NAMALWA (cell line): ENCODE data around the gene RALGAPA1.
"Not testable (repeated sequence)": the region's sequence is repeated elsewhere in the genome, so short reads cannot be mapped to it uniquely, and the experiment has no call there.

ENCODE experiments used
- DNase-seq: peaks from one replicate; pipeline ENCODE4 v3.0.0-alpha.2; 2015; ENCODE audit warnings: low spot score

The RALGAPA1 gene

GRCh38 chr14:35696575-35696974 is 112.5 kb downstream of the RALGAPA1 start:
- DNase-seq: no peak

GRCh38 chr14:35696119-35696518 is 113.0 kb downstream of the RALGAPA1 start:
- no peak for DNase-seq

- no peak for DNase-seq
These were observed 113.4 kb downstream of the RALGAPA1 start for GRCh38 chr14:35695647-35696046.

GRCh38 chr14:35695072-35695471 is 114.0 kb downstream of the RALGAPA1 start:
- no peak for DNase-seq

- DNase-seq: no peak
These were observed 120.1 kb downstream of the RALGAPA1 start for GRCh38 chr14:35689000-35689460.

- no peak for DNase-seq
These were observed 120.8 kb downstream of the RALGAPA1 start for GRCh38 chr14:35688126-35688826.

- DNase-seq: peak; percentile 55
These were observed 121.7 kb downstream of the RALGAPA1 start for GRCh38 chr14:35687335-35687939.

GRCh38 chr14:35683688-35684087 is 125.4 kb downstream of the RALGAPA1 start:
- DNase-seq: not testable (repeated sequence)

GRCh38 chr14:35682802-35683201 is 126.3 kb downstream of the RALGAPA1 start:
- no peak for DNase-seq

GRCh38 chr14:35678403-35679028 is 130.6 kb downstream of the RALGAPA1 start:
- DNase-seq: no peak

GRCh38 chr14:35669782-35670181 is 139.3 kb downstream of the RALGAPA1 start:
- DNase-seq: no peak

GRCh38 chr14:35666429-35667043 is 142.6 kb downstream of the RALGAPA1 start:
- DNase-seq: no peak

- DNase-seq: no peak
These were observed 147.2 kb downstream of the RALGAPA1 start for GRCh38 chr14:35661875-35662274.

- DNase-seq: no peak
These were observed 156.1 kb downstream of the RALGAPA1 start for GRCh38 chr14:35653045-35653444.

GRCh38 chr14:35643513-35643912 is 165.6 kb downstream of the RALGAPA1 start:
- DNase-seq: no peak

- DNase-seq: no peak
These were observed 171.2 kb downstream of the RALGAPA1 start for GRCh38 chr14:35637851-35638250.

GRCh38 chr14:35637269-35637668 is 171.8 kb downstream of the RALGAPA1 start:
- DNase-seq: no peak

- DNase-seq: no peak
These were observed 176.4 kb downstream of the RALGAPA1 start for GRCh38 chr14:35632676-35633075.

GRCh38 chr14:35632271-35632670 is 176.8 kb downstream of the RALGAPA1 start:
- no peak for DNase-seq

GRCh38 chr14:35631071-35631805 is 177.9 kb downstream of the RALGAPA1 start:
- DNase-seq: no peak

GRCh38 chr14:35628989-35629388 is 180.1 kb downstream of the RALGAPA1 start:
- DNase-seq: no peak

- not testable (repeated sequence) for DNase-seq
These were observed 182.1 kb downstream of the RALGAPA1 start for GRCh38 chr14:35626947-35627346.
